Adipocyte (in vitro differentiated cells): ENCODE results near the gene GLT1D1.

Source experiments
- DNase-seq: peaks from one replicate; pipeline ENCODE4 v3.0.0-alpha.2; 2015; ENCODE audit warnings: low read depth
- H3K27me3 ChIP-seq: replicated peaks from 2 replicates; pipeline ENCODE4 v1.7.0; 2013; ENCODE audit warnings: mild to moderate bottlenecking, low read length, moderate library complexity; ENCODE audit not compliant: control insufficient read depth, insufficient read depth
- H3K36me3 ChIP-seq: 2 replicates; pipeline ENCODE4 v1.7.0; 2013; ENCODE audit warnings: low read length, mild to moderate bottlenecking, moderate library complexity; ENCODE audit not compliant: control insufficient read depth, insufficient read depth, severe bottlenecking
- H3K4me1 ChIP-seq: 2 replicates; pipeline ENCODE4 v1.7.0; 2013; ENCODE audit warnings: mild to moderate bottlenecking, low read length, moderate library complexity; ENCODE audit not compliant: control insufficient read depth, insufficient read depth
- H3K4me3 ChIP-seq: 2 replicates; pipeline ENCODE4 v1.7.0; 2013; ENCODE audit warnings: mild to moderate bottlenecking, low read length, moderate library complexity
- H3K9ac ChIP-seq: 2 replicates; pipeline ENCODE4 v1.7.0; 2013; ENCODE audit warnings: mild to moderate bottlenecking, low read length, moderate library complexity
- H3K9me3 ChIP-seq: 2 replicates; pipeline ENCODE4 v1.7.0; 2013; ENCODE audit warnings: mild to moderate bottlenecking, low read length, moderate library complexity; ENCODE audit not compliant: control insufficient read depth

Gene GLT1D1

GRCh38 chr12:129028844-129029243 is 175.6 kb downstream of the GLT1D1 start:
- no peaks in the 10 kb centered on the region for H3K9me3 ChIP-seq
- no peaks in the 10 kb centered on the region for H3K27me3 ChIP-seq
- H3K36me3 ChIP-seq = no peaks in the 10 kb centered on the region
- no peaks in the 10 kb centered on the region for H3K4me1 ChIP-seq
- no peak overlapping the region for H3K9ac ChIP-seq
- no peak for DNase-seq
- H3K4me3 ChIP-seq = no peak overlapping the region
